HepG2 (cell line): ENCODE data around the gene PDZD7. TPM values are rescaled to one million over a fixed set of nuclear protein-coding genes. Genes with fewer than 3 reads are reported as not detected.

Experiments used
- ARNT ChIP-seq: fragments of 450-650 bp; IDR thresholded peaks from 2 replicates; pipeline ENCODE4 v1.6.1; 2017
- ATF1 ChIP-seq: IDR thresholded peaks from 2 replicates; pipeline ENCODE4 v1.6.1; 2016; ENCODE audit warnings: mild to moderate bottlenecking, control low read depth
- E2F1 ChIP-seq: sonication (generic); formaldehyde crosslinking; IDR thresholded peaks from 2 replicates; pipeline ENCODE4 v1.5.0; 2020; ENCODE audit warnings: missing genetic modification reagents
- GABPA ChIP-seq, 2 experiments: IDR thresholded peaks; 2 replicates each; pipeline ENCODE4 v1.6.1; 2011 to 2016; ENCODE audit warnings: low read depth in 2 of 2, low read length in 1 of 2, missing biosample characterization in 1 of 2, missing genetic modification characterization in 1 of 2
- HDAC2 ChIP-seq: sonication (generic); formaldehyde crosslinking; IDR thresholded peaks from 2 replicates; pipeline ENCODE4 v1.4.0; 2020; ENCODE audit warnings: missing genetic modification reagents
- KDM5A ChIP-seq: fragments of 200-600 bp; sonication (generic); IDR thresholded peaks from 2 replicates; pipeline ENCODE4 v1.7.0; 2018; ENCODE audit warnings: antibody characterized with exemption, mild to moderate bottlenecking, low read length, borderline replicate concordance
- MATR3 ChIP-seq: sonication (generic); formaldehyde crosslinking; IDR thresholded peaks from 2 replicates; pipeline ENCODE4 v1.4.0; 2020; ENCODE audit warnings: missing genetic modification reagents
- NFKB2 ChIP-seq: sonication (generic); formaldehyde crosslinking; IDR thresholded peaks from 2 replicates; pipeline ENCODE4 v1.4.0; 2020; ENCODE audit warnings: missing genetic modification reagents, borderline replicate concordance
- NR0B2 ChIP-seq: sonication (generic); formaldehyde crosslinking; IDR thresholded peaks from 2 replicates; pipeline ENCODE4 v1.4.0; 2020; ENCODE audit warnings: mild to moderate bottlenecking, missing genetic modification reagents
- PATZ1 ChIP-seq: sonication (generic); formaldehyde crosslinking; IDR thresholded peaks from 2 replicates; pipeline ENCODE4 v1.4.0; 2020; ENCODE audit warnings: missing genetic modification reagents
- PAXIP1 ChIP-seq: sonication (generic); formaldehyde crosslinking; conservative IDR thresholded peaks from 2 replicates; pipeline ENCODE4 v1.4.0; 2020; ENCODE audit warnings: mild to moderate bottlenecking, missing genetic modification reagents, moderate library complexity
- RAD21 ChIP-seq: fragments of 450-650 bp; formaldehyde crosslinking; IDR thresholded peaks from 2 replicates; pipeline ENCODE4 v1.5.0; 2020; ENCODE audit warnings: mild to moderate bottlenecking
- SALL1 ChIP-seq: sonication (generic); formaldehyde crosslinking; IDR thresholded peaks from 2 replicates; pipeline ENCODE4 v1.8.0; 2022; ENCODE audit warnings: mild to moderate bottlenecking, missing genetic modification reagents
- SRF ChIP-seq: IDR thresholded peaks from 2 replicates; pipeline ENCODE4 v1.6.1; 2011; ENCODE audit warnings: mild to moderate bottlenecking, low read depth, low read length, moderate library complexity
- STAT5B ChIP-seq: sonication (generic); formaldehyde crosslinking; IDR thresholded peaks from 2 replicates; pipeline ENCODE4 v1.4.0; 2020; ENCODE audit warnings: missing genetic modification reagents
- TGIF2 ChIP-seq: IDR thresholded peaks from 2 replicates; pipeline ENCODE4 v1.6.1; 2016; ENCODE audit warnings: control low read depth, missing compliant biosample characterization
- ZMYM2 ChIP-seq: sonication (generic); formaldehyde crosslinking; IDR thresholded peaks from 2 replicates; pipeline ENCODE4 v1.8.0; 2022; ENCODE audit warnings: mild to moderate bottlenecking, missing genetic modification reagents
- ZNF275 ChIP-seq: sonication (generic); formaldehyde crosslinking; IDR thresholded peaks from 2 replicates; pipeline ENCODE4 v1.8.0; 2022; ENCODE audit warnings: missing genetic modification reagents, mild to moderate bottlenecking, inconsistent platforms, borderline replicate concordance
- ZNF446 ChIP-seq: sonication (generic); formaldehyde crosslinking; IDR thresholded peaks from 2 replicates; pipeline ENCODE4 v1.5.0; 2020; ENCODE audit warnings: mild to moderate bottlenecking, missing genetic modification reagents
- ZNF607 ChIP-seq: sonication (generic); formaldehyde crosslinking; IDR thresholded peaks from 2 replicates; pipeline ENCODE4 v1.5.1; 2020; ENCODE audit warnings: missing genetic modification reagents, mild to moderate bottlenecking, borderline replicate concordance
- ZNF616 ChIP-seq: sonication (generic); formaldehyde crosslinking; IDR thresholded peaks from 2 replicates; pipeline ENCODE4 v1.5.0; 2020; ENCODE audit warnings: low read depth, mild to moderate bottlenecking, missing genetic modification reagents
- ZNF724P ChIP-seq: sonication (generic); formaldehyde crosslinking; IDR thresholded peaks from 2 replicates; pipeline ENCODE4 v1.8.0; 2022; ENCODE audit warnings: missing genetic modification reagents, borderline replicate concordance
- polyA plus RNA-seq, 8 experiments: library from polyadenylated mRNA; depleted of rRNA in 3 of 8; stranded (reverse) in 7 of 8; unstranded in 1 of 8; fragments of >200 nt; fragmentation: Illumina TruSeq in 4 of 8; extraction: Trizol in 4 of 8; gene quantifications; 2 replicates each; pipeline versions ENCODE4 v1.2.1 to v1.2.3, GENCODE V29; 2011 to 2016; ENCODE audit warnings: low read depth in 4 of 8, missing spikeins in 1 of 8, mixed read lengths in 1 of 8; ENCODE audit not compliant: insufficient read depth in 1 of 8
- total RNA-seq, 5 experiments: library from RNA; depleted of rRNA; stranded (reverse); fragments of >200 nt; fragmentation: Illumina TruSeq; extraction: Trizol; gene quantifications; 2 replicates each; pipeline ENCODE4 v1.2.3, GENCODE V29; 2016; ENCODE audit warnings: low read depth in 1 of 5

The PDZD7 gene
- total and polyA plus RNA-seq, 2 of the 13 experiments (the other 11 are each of a cell fraction or from before 2014, with no cell fraction given), result 0.58 to 0.73 TPM

- peak; percentile 25; the same call in 1 of the 2 replicates for TF ChIP-seq PAXIP1 (CRISPR knock-in tag)
- TF ChIP-seq KDM5A, result peak; percentile 55; the same call in 1 of the 2 replicates
- no peak for TF ChIP-seq HDAC2 (CRISPR knock-in tag)
- no peak for TF ChIP-seq ATF1
- TF ChIP-seq ZNF616 (CRISPR knock-in tag), result no peak
- peak; percentile 81 for TF ChIP-seq RAD21 (CRISPR knock-in tag)
- no peak for TF ChIP-seq ZNF275 (CRISPR knock-in tag)
- no peak for TF ChIP-seq TGIF2 (CRISPR knock-in tag)
- 0 out of 2 replicates have a peak, but pooled peaks have one; percentile 41 for TF ChIP-seq E2F1
- no peak for TF ChIP-seq ZNF607 (CRISPR knock-in tag)
- no peak for TF ChIP-seq NR0B2 (CRISPR knock-in tag)
- peak; percentile 75; the same call in 1 of the 2 replicates for TF ChIP-seq PATZ1 (CRISPR knock-in tag)
- no peak for TF ChIP-seq MATR3 (CRISPR knock-in tag)
- TF ChIP-seq ZNF446 (CRISPR knock-in tag), result no peak
- peak; percentile 55; the same call in 1 of the 2 replicates for TF ChIP-seq ZNF724P (CRISPR knock-in tag)
- TF ChIP-seq GABPA (IDR thresholded peaks at IDR 0.05; ENCODE audit: low read depth, low read length), result no peak
- peak; percentile 81 for TF ChIP-seq GABPA (CRISPR knock-in tag; IDR thresholded peaks at IDR 0.05; ENCODE audit: low read depth)
- TF ChIP-seq SALL1 (CRISPR knock-in tag), result peak; percentile 46; the same call in 1 of the 2 replicates
- peak; percentile 69; the same call in 1 of the 2 replicates for TF ChIP-seq NFKB2 (CRISPR knock-in tag)
- TF ChIP-seq ZMYM2 (CRISPR knock-in tag), result no peak
- no peak for TF ChIP-seq STAT5B (CRISPR knock-in tag)
- no peak for TF ChIP-seq SRF
- TF ChIP-seq ARNT, result no peak
These were observed 36.6 kb upstream of the PDZD7 start (continued) for GRCh38 chr10:101067356-101068083.
